ENCODE measurements around the gene TNRC18.
"Not testable (repeated sequence)": the region's sequence is repeated elsewhere in the genome, so short reads cannot be mapped to it uniquely, and the experiment has no call there.

TNRC18 gene

DNA sequence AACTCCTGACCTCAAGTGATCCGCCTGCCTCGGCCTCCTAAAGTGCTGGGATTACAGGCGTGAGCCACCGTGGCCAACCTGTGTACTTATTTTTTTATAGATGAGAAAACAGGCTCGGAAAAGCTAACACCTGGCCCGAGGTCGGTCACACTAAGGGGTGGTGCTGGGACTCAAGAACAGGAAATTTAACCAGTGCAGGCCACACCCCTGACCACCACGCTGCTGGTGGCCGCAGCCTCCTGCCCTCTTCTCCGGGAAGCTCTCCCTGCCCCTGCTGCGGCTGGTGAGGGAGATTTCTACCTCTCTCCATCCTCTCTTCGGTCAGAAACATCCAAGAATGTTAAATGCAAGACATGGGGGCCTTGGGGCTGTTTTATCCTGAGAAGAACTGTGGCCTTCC lies 63.2 kb downstream of the TNRC18 start:
- Histone ChIP-seq H3K36me3 (ENCODE audit: low read depth) (peaks cover 98% of the 10 kb centered on the region), H3K4me1 (ENCODE audit: insufficient read depth, poor library complexity, severe bottlenecking) (no peaks in the 10 kb centered on the region), H3K9me3 (ENCODE audit: severe bottlenecking) (no peaks in the 10 kb centered on the region), H3K27me3 (ENCODE audit: insufficient read depth, poor library complexity, severe bottlenecking) (no peaks in the 10 kb centered on the region), H3K27ac (ENCODE audit: poor library complexity, severe bottlenecking) (no peak overlapping the region), H3K4me3 (ENCODE audit: severe bottlenecking) (no peak overlapping the region)
- DNase-seq (ENCODE audit: low spot score) (no peak), ATAC-seq (ENCODE audit: low read depth) (no peak)
- TF ChIP-seq, protein P1, sequence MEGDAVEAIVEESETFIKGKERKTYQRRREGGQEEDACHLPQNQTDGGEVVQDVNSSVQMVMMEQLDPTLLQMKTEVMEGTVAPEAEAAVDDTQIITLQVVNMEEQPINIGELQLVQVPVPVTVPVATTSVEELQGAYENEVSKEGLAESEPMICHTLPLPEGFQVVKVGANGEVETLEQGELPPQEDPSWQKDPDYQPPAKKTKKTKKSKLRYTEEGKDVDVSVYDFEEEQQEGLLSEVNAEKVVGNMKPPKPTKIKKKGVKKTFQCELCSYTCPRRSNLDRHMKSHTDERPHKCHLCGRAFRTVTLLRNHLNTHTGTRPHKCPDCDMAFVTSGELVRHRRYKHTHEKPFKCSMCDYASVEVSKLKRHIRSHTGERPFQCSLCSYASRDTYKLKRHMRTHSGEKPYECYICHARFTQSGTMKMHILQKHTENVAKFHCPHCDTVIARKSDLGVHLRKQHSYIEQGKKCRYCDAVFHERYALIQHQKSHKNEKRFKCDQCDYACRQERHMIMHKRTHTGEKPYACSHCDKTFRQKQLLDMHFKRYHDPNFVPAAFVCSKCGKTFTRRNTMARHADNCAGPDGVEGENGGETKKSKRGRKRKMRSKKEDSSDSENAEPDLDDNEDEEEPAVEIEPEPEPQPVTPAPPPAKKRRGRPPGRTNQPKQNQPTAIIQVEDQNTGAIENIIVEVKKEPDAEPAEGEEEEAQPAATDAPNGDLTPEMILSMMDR (IDR thresholded peaks at IDR 0.05; ENCODE audit: poor library complexity, severe bottlenecking), result no peak

DNA sequence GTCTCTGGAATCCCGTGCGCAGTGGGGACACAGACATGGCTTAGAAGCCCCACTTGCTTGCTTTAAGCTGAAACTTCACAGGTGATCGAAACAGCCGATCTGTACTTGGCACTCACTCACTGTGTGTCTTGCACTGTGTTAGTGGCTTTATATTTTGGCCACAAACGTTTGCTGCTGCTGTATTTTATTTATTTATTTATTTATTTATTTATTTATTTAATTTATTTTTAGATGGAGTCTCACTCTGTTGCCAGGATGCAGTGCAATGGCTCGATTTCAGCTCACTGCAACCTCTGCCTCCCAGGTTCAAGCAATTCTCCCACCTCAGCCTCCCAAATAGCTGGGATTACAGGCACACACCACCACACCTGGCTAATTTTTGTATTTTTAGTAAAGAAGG lies 63.6 kb downstream of the TNRC18 start:
- H3K27me3 ChIP-seq (ENCODE audit: insufficient read depth, poor library complexity, severe bottlenecking); H3K4me1 ChIP-seq (ENCODE audit: insufficient read depth, poor library complexity, severe bottlenecking); H3K9me3 ChIP-seq (ENCODE audit: severe bottlenecking); ATAC-seq (ENCODE audit: low read depth); H3K27ac ChIP-seq (ENCODE audit: poor library complexity, severe bottlenecking); H3K4me3 ChIP-seq (ENCODE audit: severe bottlenecking); DNase-seq (ENCODE audit: low spot score): not testable (repeated sequence)
- peaks cover 98% of the 10 kb centered on the region for H3K36me3 ChIP-seq (ENCODE audit: low read depth)

DNA sequence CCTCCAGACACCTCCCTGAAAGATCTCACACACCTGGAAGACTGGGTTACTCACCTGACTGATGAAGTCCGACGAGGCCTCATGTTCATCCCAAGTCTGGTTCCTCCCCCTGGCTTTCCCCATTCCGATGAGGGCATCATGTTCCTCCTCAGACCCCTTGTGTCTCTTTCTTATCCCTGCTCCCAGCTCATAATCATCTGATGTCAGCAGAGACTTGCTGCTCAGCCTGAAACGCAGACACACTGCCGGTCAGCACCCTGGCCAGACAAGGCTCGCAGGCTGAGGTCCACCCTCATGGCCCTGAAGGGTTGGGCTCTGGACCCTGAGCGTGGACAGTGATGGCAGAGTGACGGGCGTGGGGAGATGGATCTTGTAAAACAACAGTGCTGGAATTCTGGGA lies 64.3 kb downstream of the TNRC18 start:
- H3K36me3 ChIP-seq (ENCODE audit: low read depth), result peaks cover 98% of the 10 kb centered on the region
- H3K27ac ChIP-seq (ENCODE audit: poor library complexity, severe bottlenecking), result no peak overlapping the region
- H3K4me1 ChIP-seq (ENCODE audit: insufficient read depth, poor library complexity, severe bottlenecking), result no peaks in the 10 kb centered on the region
- no peak for DNase-seq (ENCODE audit: low spot score)
- H3K9me3 ChIP-seq (ENCODE audit: severe bottlenecking), result no peaks in the 10 kb centered on the region
- no peaks in the 10 kb centered on the region for H3K27me3 ChIP-seq (ENCODE audit: insufficient read depth, poor library complexity, severe bottlenecking)
- ATAC-seq (ENCODE audit: low read depth), result no peak
- TF ChIP-seq, protein P1 (IDR thresholded peaks at IDR 0.05; ENCODE audit: poor library complexity, severe bottlenecking), result no peak
- H3K4me3 ChIP-seq (ENCODE audit: severe bottlenecking), result no peak overlapping the region

DNA sequence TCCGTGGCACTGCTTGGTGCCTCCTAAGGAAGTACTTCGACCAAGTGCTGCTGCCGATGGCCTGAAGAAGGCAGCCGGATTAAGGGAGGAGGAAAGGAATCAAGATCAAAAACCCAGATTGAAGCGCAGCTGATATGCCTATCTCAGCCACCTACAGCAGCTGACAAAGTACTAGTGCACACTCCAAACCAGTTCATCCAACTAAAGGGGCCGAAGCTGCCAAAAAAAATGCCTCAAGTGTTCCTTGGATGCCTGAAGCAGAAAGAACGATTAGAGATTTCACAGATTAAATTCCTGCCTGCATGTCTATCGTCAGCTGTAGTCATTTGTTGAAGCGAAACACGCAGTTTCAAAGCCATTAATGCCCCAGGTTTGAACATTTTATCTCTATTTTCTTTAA lies 65.7 kb downstream of the TNRC18 start:
- DNase-seq (ENCODE audit: low spot score) (no peak), ATAC-seq (ENCODE audit: low read depth) (no peak)
- Histone ChIP-seq H3K9me3 (ENCODE audit: severe bottlenecking) (no peaks in the 10 kb centered on the region), H3K4me3 (ENCODE audit: severe bottlenecking) (no peak overlapping the region), H3K36me3 (ENCODE audit: low read depth) (peaks cover 96% of the 10 kb centered on the region), H3K27me3 (ENCODE audit: insufficient read depth, poor library complexity, severe bottlenecking) (no peaks in the 10 kb centered on the region), H3K4me1 (ENCODE audit: insufficient read depth, poor library complexity, severe bottlenecking) (no peaks in the 10 kb centered on the region), H3K27ac (ENCODE audit: poor library complexity, severe bottlenecking) (no peak overlapping the region)
- TF ChIP-seq, protein P1 (IDR thresholded peaks at IDR 0.05; ENCODE audit: poor library complexity, severe bottlenecking), result no peak

DNA sequence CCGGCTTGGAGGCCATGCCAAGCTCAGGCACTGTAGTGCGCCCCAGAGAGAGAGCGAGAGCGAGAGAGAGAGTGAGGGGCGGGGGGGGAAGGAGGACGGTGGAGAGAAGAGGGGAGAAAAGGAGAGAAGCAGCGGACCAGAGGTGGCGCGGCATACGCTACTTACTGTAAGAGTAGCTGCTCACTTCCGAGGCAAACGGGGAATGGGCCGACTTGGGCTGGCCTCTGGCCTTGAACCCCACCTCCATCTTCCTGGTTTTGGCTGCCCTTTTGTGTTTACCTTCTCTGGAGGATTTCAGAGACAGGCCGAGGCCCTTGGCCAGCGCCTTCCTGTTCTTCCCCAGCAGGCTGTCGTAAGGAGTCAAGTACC lies 66.9 kb downstream of the TNRC18 start:
- ATAC-seq (ENCODE audit: low read depth) (no peak), DNase-seq (ENCODE audit: low spot score) (no peak)
- Histone ChIP-seq H3K36me3 (ENCODE audit: low read depth) (peaks cover 95% of the 10 kb centered on the region), H3K27me3 (ENCODE audit: insufficient read depth, poor library complexity, severe bottlenecking) (no peaks in the 10 kb centered on the region), H3K4me1 (ENCODE audit: insufficient read depth, poor library complexity, severe bottlenecking) (no peaks in the 10 kb centered on the region), H3K27ac (ENCODE audit: poor library complexity, severe bottlenecking) (no peak overlapping the region), H3K4me3 (ENCODE audit: severe bottlenecking) (no peak overlapping the region), H3K9me3 (ENCODE audit: severe bottlenecking) (no peaks in the 10 kb centered on the region)
- TF ChIP-seq, protein P1 (IDR thresholded peaks at IDR 0.05; ENCODE audit: poor library complexity, severe bottlenecking), result no peak

All from RWPE2 (cell line).